ENCODE results near the gene DAB2.
A peak's percentile ranks its signal among the peaks of the same experiment; 100 is the strongest.

- TF ChIP-seq CTCF (IDR thresholded peaks at IDR 0.05; ENCODE audit: insufficient read depth, low read length, poor library complexity, severe bottlenecking): peak; percentile 57
- TF ChIP-seq EZH2phosphoT487 (conservative IDR thresholded peaks at IDR 0.05; ENCODE audit: low read length): no peak
These were observed 48.5 kb downstream of the DAB2 start for GRCh38 chr5:39376293-39376714.

Data from SU-DHL-6 (cell line).